Kidney (tissue), 14 donors: ENCODE measurements around the gene CRYZL1. TPM values are rescaled to one million over a fixed set of nuclear protein-coding genes. Genes with fewer than 3 reads are reported as not detected.

Experiments
- DNase-seq, 5 donors: peaks; one replicate each; pipeline ENCODE4 v3.0.0-alpha.2; 2013 to 2020
- FAIRE-seq: peaks from 2 replicates; lab custom pipeline; 2012; peaks lifted over from hg19 to GRCh38; lab: Jason Lieb, UNC
- H3K27ac ChIP-seq, 2 donors: one replicate each; pipeline ENCODE4 v1.7.0; 2013; ENCODE audit warnings: low read depth in 2 of 2, low read length in 2 of 2, inconsistent platforms in 1 of 2
- H3K27me3 ChIP-seq: one replicate; pipeline ENCODE4 v1.7.1; 2013; ENCODE audit warnings: low read length, inconsistent platforms; ENCODE audit not compliant: control insufficient read depth, insufficient read depth
- H3K36me3 ChIP-seq, 3 donors: one replicate each; pipeline versions ENCODE4 v1.7.0 to v1.7.1; 2013; ENCODE audit warnings: low read length in 3 of 3, control low read depth in 1 of 3, inconsistent platforms in 1 of 3; ENCODE audit not compliant: insufficient read depth in 3 of 3, control insufficient read depth in 2 of 3
- H3K4me1 ChIP-seq, 3 donors: one replicate each; pipeline versions ENCODE4 v1.7.0 to v1.7.1; 2013; ENCODE audit warnings: low read length in 3 of 3, inconsistent platforms in 1 of 3, low read depth in 1 of 3; ENCODE audit not compliant: control insufficient read depth in 2 of 3, insufficient read depth in 2 of 3
- H3K4me3 ChIP-seq, 3 donors: one replicate each; pipeline versions ENCODE4 v1.7.0 to v1.8.1; 2013; ENCODE audit warnings: low read length in 3 of 3, control low read depth in 1 of 3, inconsistent platforms in 1 of 3
- H3K9ac ChIP-seq, 3 donors: one replicate each; pipeline versions ENCODE4 v1.7.0 to v1.7.1; 2013; ENCODE audit warnings: low read length in 3 of 3, control low read depth in 1 of 3, inconsistent platforms in 1 of 3
- H3K9me3 ChIP-seq, 3 donors: one replicate each; pipeline versions ENCODE4 v1.7.0 to v1.7.1; 2013; ENCODE audit warnings: low read length in 3 of 3, control low read depth in 1 of 3, inconsistent platforms in 1 of 3; ENCODE audit not compliant: control insufficient read depth in 2 of 3, insufficient read depth in 1 of 3
- CTCF ChIP-seq: IDR thresholded peaks from 3 replicates; pipeline ENCODE4 v1.5.1; 2012; ENCODE audit warnings: mild to moderate bottlenecking, moderate library complexity, borderline replicate concordance; ENCODE audit not compliant: insufficient read depth; ENCODE audit errors: extremely low read depth
- intact Hi-C: fragments of 100-400 bp; cut with DNase I; formaldehyde crosslinking; loops from one replicate; pipeline ENCODE4 v1.11.1; 2022
- polyA plus RNA-seq: library from polyadenylated mRNA; stranded (reverse); fragments of 350-450 nt; fragmentation: Illumina TruSeq; extraction: RNeasy Lipid Tissue Mini Kit (QIAGEN cat#74804); gene quantifications from one replicate; pipeline ENCODE4 v1.2.3, GENCODE V29; 2014; ENCODE audit warnings: low read depth, low replicate concordance; ENCODE audit not compliant: insufficient read depth
- total RNA-seq: library from RNA; stranded (reverse); fragmentation: NEBNext Ultra II Directional; extraction: Animal tissue kit (Norgen Biotek cat#: 25700); gene quantifications from one replicate; pipeline ENCODE4 v1.2.1, GENCODE V29; 2021
- donor health status: control.
- donor health status: control.
- donor health status: control.
- donor health status: control.
- donor health status: control.
- donor health status: DM: yes; HTN: yes; CAD: no.
- donor health status: Normal renal cell carcinoma (clear cell type).

The CRYZL1 gene
- total and polyA plus RNA-seq, 2 donors from 2014 or later: 34.1 to 40.8 TPM

- Histone ChIP-seq H3K36me3 (no peaks in the 10 kb centered on the region), H3K9me3 (no peaks in the 10 kb centered on the region), H3K27ac (no peak overlapping the region), H3K4me1 (peaks cover 0 to 18% (median 6%) of the 10 kb centered on the region in 3 donors), H3K4me3 (no peak overlapping the region), H3K27me3 (no peaks in the 10 kb centered on the region), H3K9ac (no peak overlapping the region)
- FAIRE-seq: no peak
- no peak for TF ChIP-seq CTCF
- intact Hi-C loops: no loop called here
- peak in 2 of 5 donors; percentile 21 to 33 for DNase-seq
These were observed 10.6 kb upstream of the CRYZL1 start for GRCh38 chr21:33651965-33652680.

GRCh38 chr21:33650929-33651509 lies 9.5 kb upstream of the CRYZL1 start:
- TF ChIP-seq CTCF: no peak
- DNase-seq (peak in 1 of 5 donors; percentile 15), FAIRE-seq (no peak)
- Histone ChIP-seq H3K9ac (no peak overlapping the region), H3K4me3 (no peak overlapping the region), H3K9me3 (no peaks in the 10 kb centered on the region), H3K27me3 (no peaks in the 10 kb centered on the region), H3K36me3 (no peaks in the 10 kb centered on the region), H3K27ac (no peak overlapping the region), H3K4me1 (peaks cover 0 to 18% (median 6%) of the 10 kb centered on the region in 3 donors)
- intact Hi-C loops: no loop called here

- intact Hi-C loops: no loop called here
- FAIRE-seq (no peak), DNase-seq (no peak)
- TF ChIP-seq CTCF: no peak
- Histone ChIP-seq H3K9ac (no peak overlapping the region), H3K27me3 (no peaks in the 10 kb centered on the region), H3K4me3 (no peak overlapping the region), H3K4me1 (peaks cover 0 to 10% (median 5%) of the 10 kb centered on the region in 3 donors), H3K9me3 (no peaks in the 10 kb centered on the region), H3K27ac (no peak overlapping the region), H3K36me3 (no peaks in the 10 kb centered on the region)
These were observed 8.7 kb upstream of the CRYZL1 start for GRCh38 chr21:33650230-33650629.
